Measurements from ENCODE around the gene SH3GL3. TPM values are rescaled to one million over a fixed set of nuclear protein-coding genes. Genes with fewer than 3 reads are reported as not detected.

The SH3GL3 gene
- total RNA-seq, 6 experiments from 2014 or later, result not detected

DNA sequence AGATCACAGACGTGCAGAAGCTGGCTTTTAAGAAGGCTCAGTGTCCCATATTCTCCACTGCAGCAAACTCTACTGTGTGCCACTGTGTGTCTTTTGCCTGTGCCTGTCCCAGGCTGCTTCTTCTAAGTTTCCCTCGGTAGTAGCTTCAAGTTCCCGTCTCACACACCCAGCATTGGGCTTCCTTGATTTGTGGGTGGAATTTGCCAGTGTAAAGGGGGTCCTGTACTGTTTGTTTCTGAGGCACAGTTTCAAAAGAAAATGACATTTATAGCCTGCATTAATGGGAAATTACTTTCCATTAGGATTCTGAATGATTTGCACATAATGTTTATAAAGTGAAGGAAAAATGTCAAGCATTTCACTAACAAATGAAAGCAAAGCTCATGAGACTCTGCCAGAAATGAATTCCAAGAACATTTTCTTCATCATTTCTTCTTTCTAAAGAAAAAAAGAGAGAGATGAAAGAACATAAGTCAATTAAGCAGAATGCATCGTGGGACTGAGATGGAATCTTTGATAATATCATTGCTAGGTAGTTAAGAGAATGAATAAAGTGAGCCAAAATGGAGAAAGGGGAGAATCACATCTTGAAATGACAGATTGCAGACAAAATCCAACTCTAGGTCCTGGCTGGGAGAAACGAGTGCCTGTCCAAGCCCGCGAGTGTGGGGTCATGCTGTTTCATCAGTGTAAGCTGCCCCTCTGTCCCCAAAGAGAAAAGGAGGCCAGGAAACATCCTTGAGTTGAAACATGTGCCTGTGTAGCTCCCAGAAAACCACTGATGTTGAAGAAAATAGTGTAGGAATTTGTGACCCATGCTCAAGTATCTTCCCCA is 158.2 kb downstream of the SH3GL3 start:
- peaks cover 27% of the 10 kb centered on the region for H3K9me3 Mint-ChIP-seq
- H3K36me3 Mint-ChIP-seq (ENCODE audit: low read depth), result no peaks in the 10 kb centered on the region; the same call in 1 of the 2 replicates
- no peak overlapping the region for H3K27ac Mint-ChIP-seq
- no peaks in the 10 kb centered on the region for H3K4me1 Mint-ChIP-seq (ENCODE audit: low read depth)
- no peak for DNase-seq
- TF ChIP-seq, protein P1, sequence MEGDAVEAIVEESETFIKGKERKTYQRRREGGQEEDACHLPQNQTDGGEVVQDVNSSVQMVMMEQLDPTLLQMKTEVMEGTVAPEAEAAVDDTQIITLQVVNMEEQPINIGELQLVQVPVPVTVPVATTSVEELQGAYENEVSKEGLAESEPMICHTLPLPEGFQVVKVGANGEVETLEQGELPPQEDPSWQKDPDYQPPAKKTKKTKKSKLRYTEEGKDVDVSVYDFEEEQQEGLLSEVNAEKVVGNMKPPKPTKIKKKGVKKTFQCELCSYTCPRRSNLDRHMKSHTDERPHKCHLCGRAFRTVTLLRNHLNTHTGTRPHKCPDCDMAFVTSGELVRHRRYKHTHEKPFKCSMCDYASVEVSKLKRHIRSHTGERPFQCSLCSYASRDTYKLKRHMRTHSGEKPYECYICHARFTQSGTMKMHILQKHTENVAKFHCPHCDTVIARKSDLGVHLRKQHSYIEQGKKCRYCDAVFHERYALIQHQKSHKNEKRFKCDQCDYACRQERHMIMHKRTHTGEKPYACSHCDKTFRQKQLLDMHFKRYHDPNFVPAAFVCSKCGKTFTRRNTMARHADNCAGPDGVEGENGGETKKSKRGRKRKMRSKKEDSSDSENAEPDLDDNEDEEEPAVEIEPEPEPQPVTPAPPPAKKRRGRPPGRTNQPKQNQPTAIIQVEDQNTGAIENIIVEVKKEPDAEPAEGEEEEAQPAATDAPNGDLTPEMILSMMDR (IDR thresholded peaks at IDR 0.05), result no peak
- H3K4me3 Mint-ChIP-seq, result no peak overlapping the region
- no peaks in the 10 kb centered on the region for H3K27me3 Mint-ChIP-seq (ENCODE audit: insufficient read depth)

DNA sequence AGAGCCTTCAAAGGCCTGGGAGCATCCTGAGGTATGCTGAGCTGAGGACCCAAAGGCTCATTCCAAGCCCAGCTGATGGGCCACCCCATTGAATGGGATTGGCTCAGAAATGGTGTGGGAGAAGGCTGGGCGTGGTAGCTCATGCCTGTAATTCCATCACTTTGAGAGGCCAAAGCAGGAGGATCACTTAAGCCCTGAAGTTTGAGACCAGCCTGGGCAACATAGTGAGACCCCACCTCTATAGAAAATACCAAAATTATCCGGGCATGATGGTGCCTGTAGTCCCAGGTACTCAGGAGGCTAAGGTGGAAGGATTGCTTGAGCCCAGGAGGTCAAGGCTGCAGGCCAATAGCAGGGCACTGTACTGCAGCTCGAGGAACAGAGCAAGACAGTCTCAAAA is 163.0 kb downstream of the SH3GL3 start:
- Mint-ChIP-seq H3K4me1 (ENCODE audit: low read depth) (no peaks in the 10 kb centered on the region), H3K27ac (no peak overlapping the region), H3K36me3 (ENCODE audit: low read depth) (no peaks in the 10 kb centered on the region; the same call in 1 of the 2 replicates), H3K27me3 (ENCODE audit: insufficient read depth) (no peaks in the 10 kb centered on the region), H3K9me3 (peaks cover 34% of the 10 kb centered on the region), H3K4me3 (no peak overlapping the region)
- TF ChIP-seq, protein P1 (IDR thresholded peaks at IDR 0.05), result no peak
- DNase-seq, result no peak

DNA sequence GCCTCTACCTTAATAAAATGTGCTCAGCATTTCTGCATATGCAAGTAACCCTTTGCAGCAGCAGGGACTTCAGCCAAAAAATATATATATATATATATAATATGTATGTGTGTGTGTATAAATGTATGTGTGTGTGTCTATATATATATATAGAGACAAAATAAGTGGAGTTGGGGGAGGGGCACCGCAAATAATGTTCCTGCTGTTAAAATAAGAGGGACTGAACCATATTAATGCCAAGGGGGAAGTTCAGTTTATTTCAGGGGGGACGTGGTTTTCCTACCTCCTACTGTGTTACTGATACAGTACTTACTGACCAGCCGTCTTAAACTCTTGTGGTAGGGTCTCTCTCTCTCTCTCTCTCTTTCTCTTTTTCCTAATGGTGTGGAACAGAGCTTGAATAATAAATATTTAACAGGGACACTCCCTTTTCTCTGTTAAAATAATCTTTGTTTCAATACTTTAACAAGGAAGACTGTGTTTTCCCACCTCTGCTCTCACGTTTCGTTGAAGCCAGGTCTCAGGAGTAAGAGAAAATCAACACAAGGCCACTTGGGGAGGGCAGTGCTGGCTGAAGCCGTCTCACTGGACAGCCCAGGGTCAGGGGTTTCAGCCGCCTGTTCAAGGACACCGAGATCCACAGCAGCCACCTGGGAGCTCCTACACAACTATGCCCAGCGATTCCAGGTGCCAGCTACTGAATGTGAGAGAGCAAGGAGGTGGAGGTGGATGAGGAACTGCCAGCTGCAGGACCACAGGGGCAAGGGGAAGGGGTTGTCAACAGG is 164.0 kb downstream of the SH3GL3 start:
- Mint-ChIP-seq H3K9me3 (peaks cover 34% of the 10 kb centered on the region), H3K27ac (no peak overlapping the region), H3K4me3 (no peak overlapping the region), H3K27me3 (ENCODE audit: insufficient read depth) (no peaks in the 10 kb centered on the region), H3K4me1 (ENCODE audit: low read depth) (no peaks in the 10 kb centered on the region), H3K36me3 (ENCODE audit: low read depth) (no peaks in the 10 kb centered on the region; the same call in 1 of the 2 replicates)
- DNase-seq, result no peak
- TF ChIP-seq, protein P1 (IDR thresholded peaks at IDR 0.05), result no peak

DNA sequence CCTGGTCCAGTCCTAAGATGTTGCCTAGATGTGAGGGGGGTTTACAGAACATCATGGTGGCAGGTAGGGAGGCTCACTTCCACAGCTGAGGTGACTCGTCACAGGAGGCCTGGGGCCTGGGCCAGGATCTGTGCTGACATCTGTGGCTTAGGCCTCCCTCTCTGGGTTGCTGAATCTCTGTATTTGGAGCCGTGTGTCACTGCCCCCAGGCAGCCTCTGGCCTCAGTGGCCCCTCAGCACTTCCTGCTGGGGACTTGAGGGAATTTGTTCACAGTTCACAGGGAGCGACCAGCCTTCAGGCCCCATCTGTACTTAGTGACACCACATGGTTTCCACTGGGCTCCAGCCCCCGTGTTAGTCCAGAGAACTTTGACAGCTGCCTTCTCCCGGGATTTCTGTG is 165.1 kb downstream of the SH3GL3 start:
- Mint-ChIP-seq H3K27ac (no peak overlapping the region), H3K27me3 (ENCODE audit: insufficient read depth) (no peaks in the 10 kb centered on the region), H3K36me3 (ENCODE audit: low read depth) (no peaks in the 10 kb centered on the region; the same call in 1 of the 2 replicates), H3K4me1 (ENCODE audit: low read depth) (no peaks in the 10 kb centered on the region), H3K9me3 (peaks cover 39% of the 10 kb centered on the region), H3K4me3 (no peak overlapping the region)
- TF ChIP-seq, protein P1 (IDR thresholded peaks at IDR 0.05), result no peak
- DNase-seq, result no peak

DNA sequence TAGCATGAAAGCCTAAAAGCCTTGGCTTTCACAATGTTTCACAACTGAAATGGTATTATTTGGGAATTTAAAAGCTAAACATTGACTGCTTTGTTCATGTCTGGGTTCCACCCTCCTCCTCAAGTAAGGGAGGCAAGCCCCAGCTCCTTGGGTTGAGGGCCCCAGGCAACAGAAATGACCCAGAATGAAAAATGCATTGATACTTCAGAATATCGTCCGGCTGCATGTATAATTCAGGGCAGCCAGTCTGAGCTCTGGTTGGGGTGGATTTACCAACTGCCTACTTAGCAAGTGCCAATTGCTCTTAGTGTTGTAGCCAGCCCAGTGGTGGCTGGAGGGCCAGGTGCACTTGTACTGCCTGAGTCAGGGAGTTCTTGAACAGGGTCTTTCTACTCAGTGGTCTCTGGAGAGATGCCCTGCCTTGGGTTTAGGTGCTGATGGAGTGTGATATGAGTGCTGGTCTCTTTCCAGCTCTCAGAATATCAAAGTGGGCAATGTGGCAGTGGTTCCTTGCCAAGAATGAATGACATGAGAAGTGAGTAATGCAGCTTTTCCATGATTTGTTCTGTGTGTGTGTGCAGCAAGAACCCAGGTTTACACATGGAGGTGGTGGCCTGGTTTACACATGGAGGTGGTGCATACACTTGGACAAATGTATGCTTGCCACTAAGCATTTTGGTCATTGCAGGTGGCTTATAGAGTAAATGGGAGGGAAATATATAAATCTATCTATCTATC is 165.9 kb downstream of the SH3GL3 start:
- no peak overlapping the region for H3K27ac Mint-ChIP-seq
- H3K9me3 Mint-ChIP-seq, result peaks cover 44% of the 10 kb centered on the region
- no peaks in the 10 kb centered on the region; the same call in 1 of the 2 replicates for H3K36me3 Mint-ChIP-seq (ENCODE audit: low read depth)
- DNase-seq, result no peak
- H3K27me3 Mint-ChIP-seq (ENCODE audit: insufficient read depth), result no peaks in the 10 kb centered on the region
- no peaks in the 10 kb centered on the region for H3K4me1 Mint-ChIP-seq (ENCODE audit: low read depth)
- no peak overlapping the region for H3K4me3 Mint-ChIP-seq
- TF ChIP-seq, protein P1 (IDR thresholded peaks at IDR 0.05), result no peak

Data from HFFc6 (cell line).